HCT116 (cell line): ENCODE data around the gene ADORA2B.

ENCODE experiments used
- EZH2 ChIP-seq: fragments of 200-600 bp; sonication (generic); IDR thresholded peaks from 2 replicates; pipeline ENCODE4 v1.6.1; 2017; ENCODE audit warnings: antibody characterized with exemption, mixed run types
- POLR2A ChIP-seq: IDR thresholded peaks from 2 replicates; pipeline ENCODE4 v1.7.0; 2011; ENCODE audit warnings: borderline replicate concordance; ENCODE audit not compliant: insufficient read depth, insufficient read length; ENCODE audit errors: extremely low read depth
- POLR2AphosphoS5 ChIP-seq: IDR thresholded peaks from 2 replicates; pipeline ENCODE4 v1.6.1; 2011; ENCODE audit warnings: mild to moderate bottlenecking, low read depth, low read length, moderate library complexity
- TF ChIP-seq, protein P1 (sequence below), 3 experiments: fragments of 200-600 bp in 1 of 3; sonication (generic) in 1 of 3; IDR thresholded peaks in 2 of 3; conservative IDR thresholded peaks in 1 of 3; 2 replicates each; pipeline ENCODE4 v1.5.1; 2012 to 2017; ENCODE audit warnings: low read depth in 2 of 3, low read length in 2 of 3, antibody characterized with exemption in 1 of 3, borderline replicate concordance in 1 of 3, control low read depth in 1 of 3, mild to moderate bottlenecking in 1 of 3, mixed read lengths in 1 of 3, mixed run types in 1 of 3, moderate library complexity in 1 of 3; ENCODE audit not compliant: insufficient read depth in 1 of 3
- TF ChIP-seq, protein P2 (sequence below): IDR thresholded peaks from 2 replicates; pipeline ENCODE4 v1.6.1; 2012
- TF ChIP-seq, protein P3 (sequence below): IDR thresholded peaks from 2 replicates; pipeline ENCODE4 v1.6.1; 2012

DNA sequence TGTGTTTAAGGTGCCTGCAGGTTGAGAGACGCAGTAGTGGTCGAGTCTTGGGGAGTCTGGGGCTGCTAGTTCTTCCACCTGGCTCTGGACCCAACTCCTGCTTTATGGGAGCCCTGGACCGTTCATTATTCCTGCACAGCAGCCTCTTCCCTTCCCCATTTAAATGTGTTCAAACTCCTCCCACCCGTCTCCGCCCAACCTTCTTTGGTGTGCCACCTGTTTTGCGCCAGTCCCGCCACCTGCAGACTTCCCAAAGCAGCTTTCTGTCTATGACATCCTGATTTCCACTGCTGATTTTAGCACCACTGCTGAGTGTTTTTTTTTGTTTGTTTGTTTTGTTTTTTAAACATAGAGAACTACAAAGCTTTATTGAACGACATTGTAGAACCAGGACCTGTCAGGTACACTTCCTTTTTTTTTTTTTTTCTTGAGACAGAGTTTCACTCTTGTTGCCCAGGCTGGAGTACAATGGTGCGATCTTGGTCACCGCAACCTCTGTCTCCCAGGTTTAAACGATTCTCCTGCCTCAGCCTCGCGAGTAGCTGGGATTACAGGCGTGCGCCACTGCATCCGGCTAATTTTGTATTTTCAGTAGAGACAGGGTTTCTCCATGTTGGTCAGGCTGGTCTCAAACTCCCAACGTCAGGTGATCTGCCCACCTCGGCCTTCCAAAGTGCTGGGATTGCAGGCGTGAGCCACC, 12.8 kb downstream of the ADORA2B start:
- TF ChIP-seq, protein P1, sequence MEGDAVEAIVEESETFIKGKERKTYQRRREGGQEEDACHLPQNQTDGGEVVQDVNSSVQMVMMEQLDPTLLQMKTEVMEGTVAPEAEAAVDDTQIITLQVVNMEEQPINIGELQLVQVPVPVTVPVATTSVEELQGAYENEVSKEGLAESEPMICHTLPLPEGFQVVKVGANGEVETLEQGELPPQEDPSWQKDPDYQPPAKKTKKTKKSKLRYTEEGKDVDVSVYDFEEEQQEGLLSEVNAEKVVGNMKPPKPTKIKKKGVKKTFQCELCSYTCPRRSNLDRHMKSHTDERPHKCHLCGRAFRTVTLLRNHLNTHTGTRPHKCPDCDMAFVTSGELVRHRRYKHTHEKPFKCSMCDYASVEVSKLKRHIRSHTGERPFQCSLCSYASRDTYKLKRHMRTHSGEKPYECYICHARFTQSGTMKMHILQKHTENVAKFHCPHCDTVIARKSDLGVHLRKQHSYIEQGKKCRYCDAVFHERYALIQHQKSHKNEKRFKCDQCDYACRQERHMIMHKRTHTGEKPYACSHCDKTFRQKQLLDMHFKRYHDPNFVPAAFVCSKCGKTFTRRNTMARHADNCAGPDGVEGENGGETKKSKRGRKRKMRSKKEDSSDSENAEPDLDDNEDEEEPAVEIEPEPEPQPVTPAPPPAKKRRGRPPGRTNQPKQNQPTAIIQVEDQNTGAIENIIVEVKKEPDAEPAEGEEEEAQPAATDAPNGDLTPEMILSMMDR (IDR thresholded peaks at IDR 0.05 in 2 of 3, conservative IDR thresholded peaks at IDR 0.05 in 1 of 3; ENCODE audit: borderline replicate concordance in 1 of 3, insufficient read depth in 1 of 3, low read depth in 2 of 3, low read length in 2 of 3): no peak
- TF ChIP-seq, protein P2, sequence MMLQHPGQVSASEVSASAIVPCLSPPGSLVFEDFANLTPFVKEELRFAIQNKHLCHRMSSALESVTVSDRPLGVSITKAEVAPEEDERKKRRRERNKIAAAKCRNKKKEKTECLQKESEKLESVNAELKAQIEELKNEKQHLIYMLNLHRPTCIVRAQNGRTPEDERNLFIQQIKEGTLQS: no peak
- TF ChIP-seq POLR2AphosphoS5 (no peak), EZH2 (no peak), POLR2A (no peak)
- TF ChIP-seq, protein P3, sequence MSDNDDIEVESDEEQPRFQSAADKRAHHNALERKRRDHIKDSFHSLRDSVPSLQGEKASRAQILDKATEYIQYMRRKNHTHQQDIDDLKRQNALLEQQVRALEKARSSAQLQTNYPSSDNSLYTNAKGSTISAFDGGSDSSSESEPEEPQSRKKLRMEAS: no peak
